Esophagus (tissue), 2 donors: Measurements from ENCODE around the gene PPM1M. TPM values are rescaled to one million over a fixed set of nuclear protein-coding genes. Genes with fewer than 3 reads are reported as not detected.

ENCODE experiments used
- H3K27ac ChIP-seq, 2 donors: one replicate each; pipeline ENCODE4 v1.5.1; 2013; ENCODE audit warnings: low read depth in 2 of 2, mild to moderate bottlenecking in 2 of 2, inconsistent platforms in 1 of 2, low read length in 1 of 2, moderate library complexity in 1 of 2
- H3K27me3 ChIP-seq, 2 donors: one replicate each; pipeline ENCODE4 v1.6.1; 2013; ENCODE audit warnings: low read length in 2 of 2, control low read depth in 1 of 2, mild to moderate bottlenecking in 1 of 2; ENCODE audit not compliant: insufficient read depth in 2 of 2, control insufficient read depth in 1 of 2
- H3K36me3 ChIP-seq, 2 donors: one replicate each; pipeline ENCODE4 v1.6.1; 2013; ENCODE audit warnings: low read length in 1 of 2; ENCODE audit not compliant: control insufficient read depth in 2 of 2, insufficient read depth in 2 of 2
- H3K4me1 ChIP-seq, 2 donors: one replicate each; pipeline ENCODE4 v1.6.1; 2013; ENCODE audit warnings: low read length in 1 of 2; ENCODE audit not compliant: control insufficient read depth in 2 of 2, insufficient read depth in 2 of 2
- H3K4me3 ChIP-seq, 2 donors: one replicate each; pipeline ENCODE4 v1.5.1; 2013; ENCODE audit warnings: low read length in 2 of 2, mild to moderate bottlenecking in 2 of 2, low read depth in 1 of 2, moderate library complexity in 1 of 2
- H3K9me3 ChIP-seq, 2 donors: one replicate each; pipeline ENCODE4 v1.6.1; 2013; ENCODE audit warnings: mild to moderate bottlenecking in 2 of 2, low read depth in 1 of 2, low read length in 1 of 2, moderate library complexity in 1 of 2; ENCODE audit not compliant: control insufficient read depth in 2 of 2, insufficient read depth in 1 of 2
- WGBS, 2 donors: extraction: QIAGEN DNeasy Blood & Tissue Kit; methylation state at CpG; one replicate each; pipeline ENCODE4 v1.1.7; 2013; 5-methylcytosine and 5-hydroxymethylcytosine counted together
- polyA plus RNA-seq, 2 donors: library from polyadenylated mRNA; stranded (reverse); fragments of 200-250 nt; gene quantifications; one replicate each; pipeline ENCODE4 v1.2.3, GENCODE V29; 2013
- donor health status: healthy with polysubstance abuse.
- donor health status: Bipolar disorder and iron deficiency.

The PPM1M gene
- polyA plus RNA-seq, 2 donors: 10.1 to 15.6 TPM

GRCh38 chr3:52298149-52299098 lies 52.9 kb downstream of the PPM1M start:
- H3K27me3 ChIP-seq: no peaks in the 10 kb centered on the region
- H3K27ac ChIP-seq: no peak overlapping the region
- WGBS, 2 donors: 34 to 54% methylated on average over 16 to 17 of the region's 17 CpGs
- no peaks in the 10 kb centered on the region for H3K9me3 ChIP-seq
- H3K4me3 ChIP-seq: no peak overlapping the region
- H3K36me3 ChIP-seq: peaks cover 0 to 3% of the 10 kb centered on the region in 2 donors
- peaks cover 0 to 3% of the 10 kb centered on the region in 2 donors for H3K4me1 ChIP-seq

DNA sequence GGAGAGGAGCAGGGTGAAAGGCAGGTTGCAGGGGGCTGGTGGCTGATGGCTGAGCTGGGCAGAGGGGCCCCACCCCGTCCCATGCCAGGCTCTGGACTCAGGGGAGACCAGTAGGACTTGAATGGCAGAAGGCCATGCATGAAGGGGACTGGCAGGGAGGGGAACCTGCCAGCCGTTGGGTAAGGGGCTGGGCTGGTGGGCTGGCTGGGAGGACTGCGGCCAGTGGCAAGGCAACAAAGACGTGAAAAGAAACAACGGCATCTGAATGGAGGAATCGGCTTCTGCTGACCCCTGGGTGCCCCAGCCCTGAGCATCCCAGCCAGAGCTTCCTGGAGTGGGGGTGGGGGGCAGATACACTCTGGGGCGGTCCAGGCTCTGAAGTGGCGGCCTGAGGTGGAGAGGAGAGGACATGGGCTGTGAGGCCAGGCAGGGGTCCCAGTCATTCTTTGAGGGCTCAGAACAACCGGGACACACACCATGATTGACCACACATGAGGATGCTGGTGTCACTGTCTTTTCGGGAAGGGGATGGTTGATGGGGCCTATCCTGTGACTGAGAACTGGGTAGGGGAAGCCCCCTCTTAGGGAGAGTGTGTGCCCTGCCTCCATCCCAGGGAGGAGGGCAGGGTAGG lies 53.8 kb downstream of the PPM1M start:
- H3K27me3 ChIP-seq: no peaks in the 10 kb centered on the region
- peaks cover 0 to 3% of the 10 kb centered on the region in 2 donors for H3K4me1 ChIP-seq
- peaks cover 0 to 3% of the 10 kb centered on the region in 2 donors for H3K36me3 ChIP-seq
- no peak overlapping the region for H3K4me3 ChIP-seq
- WGBS, 2 donors: 51 to 66% methylated on average over 10 of the region's 10 CpGs
- H3K9me3 ChIP-seq: no peaks in the 10 kb centered on the region
- no peak overlapping the region for H3K27ac ChIP-seq

Other genes with a start within 250 kb of the PPM1M start
- 1,000 to 10,000 TPM; 2,351 to 2,556 TPM for gene RPL29, start 249.9 kb upstream of the PPM1M start, polyA plus RNA-seq
- 10 to 100 TPM; 18.2 to 35.2 TPM for gene DUSP7, start 189.2 kb upstream of the PPM1M start, polyA plus RNA-seq
- 1 to 10 TPM; 1.7 to 5.2 TPM for gene POC1A, start 91.3 kb upstream of the PPM1M start, polyA plus RNA-seq
- 10 to 100 TPM; 17.2 to 36.4 TPM for gene ALAS1, start 47.6 kb upstream of the PPM1M start, polyA plus RNA-seq
- gene TLR9, start 20.1 kb upstream of the PPM1M start, polyA plus RNA-seq: under 1 TPM; 0.10 to 0.14 TPM
- gene TWF2, start 6.6 kb upstream of the PPM1M start, polyA plus RNA-seq: 10 to 100 TPM; 22.0 to 40.3 TPM
- gene WDR82, start 32.9 kb downstream of the PPM1M start, polyA plus RNA-seq: 10 to 100 TPM; 19.9 to 33.6 TPM
- 1 to 10 TPM; 5.9 to 6.2 TPM for gene GLYCTK, start 42.1 kb downstream of the PPM1M start, polyA plus RNA-seq
- 1 to 10 TPM; 2.4 to 4.9 TPM for gene DNAH1, start 70.6 kb downstream of the PPM1M start, polyA plus RNA-seq
- 10 to 100 TPM; 50.0 to 65.2 TPM for gene BAP1, start 164.2 kb downstream of the PPM1M start, polyA plus RNA-seq
- 1 to 10 TPM; 3.7 to 3.9 TPM for gene PHF7, start 164.9 kb downstream of the PPM1M start, polyA plus RNA-seq
- 1 to 10 TPM; 1.3 to 1.7 TPM for gene SEMA3G, start 199.3 kb downstream of the PPM1M start, polyA plus RNA-seq
- 1 to 10 TPM; 1.3 to 2.0 TPM for gene TNNC1, start 208.3 kb downstream of the PPM1M start, polyA plus RNA-seq
- 10 to 100 TPM; 32.2 to 59.6 TPM for gene NISCH, start 209.8 kb downstream of the PPM1M start, polyA plus RNA-seq
- 10 to 100 TPM; 30.5 to 39.0 TPM for gene STAB1, start 249.6 kb downstream of the PPM1M start, polyA plus RNA-seq